Measurements from ENCODE around the gene DPYD.

GRCh38 chr1:97608272-97608671 is 312.6 kb downstream of the DPYD start:
- TF ChIP-seq EP300 (IDR thresholded peaks at IDR 0.05; ENCODE audit: borderline replicate concordance in 1 of 2, low read depth in 1 of 2, low read length in 1 of 2) (no peak), RFX5 (IDR thresholded peaks at IDR 0.05; ENCODE audit: low read length) (no peak), POLR2AphosphoS5 (IDR thresholded peaks at IDR 0.05; ENCODE audit: low read depth, low read length) (no peak), CTCF (IDR thresholded peaks at IDR 0.05) (no peak), RAD21 (IDR thresholded peaks at IDR 0.05; ENCODE audit: low read length) (no peak), USF2 (IDR thresholded peaks at IDR 0.05; ENCODE audit: borderline replicate concordance, low read depth, low read length) (no peak), TAF1 (IDR thresholded peaks at IDR 0.05; ENCODE audit: borderline replicate concordance, low read depth, low read length) (no peak), REST (IDR thresholded peaks at IDR 0.05; ENCODE audit: low read depth, low read length) (no peak), MAX (IDR thresholded peaks at IDR 0.05; ENCODE audit: low read depth) (no peak), YY1 (IDR thresholded peaks at IDR 0.05; ENCODE audit: low read depth) (no peak), MEF2A (IDR thresholded peaks at IDR 0.05; ENCODE audit: borderline replicate concordance, low read depth) (no peak), TEAD4 (IDR thresholded peaks at IDR 0.05; ENCODE audit: borderline replicate concordance, insufficient read depth) (no peak), JUND (IDR thresholded peaks at IDR 0.05) (no peak)
